ENCODE measurements around the gene BHLHE40. TPM values are rescaled to one million over a fixed set of nuclear protein-coding genes. Genes with fewer than 3 reads are reported as not detected.

BHLHE40 gene
- total and polyA plus RNA-seq, 2 donors (not counting 1 experiment from before 2014, with no cell fraction given), result 16.7 to 28.4 TPM

GRCh38 chr3:5032844-5033243 is 53.6 kb downstream of the BHLHE40 start:
- H3K9me3 ChIP-seq (ENCODE audit: control insufficient read depth, insufficient read depth, low read depth, low read length), result no peaks in the 10 kb centered on the region
- no peaks in the 10 kb centered on the region for H3K79me2 ChIP-seq (ENCODE audit: control insufficient read depth, insufficient read depth, low read length)
- H4K20me1 ChIP-seq (ENCODE audit: control insufficient read depth, extremely low read depth, insufficient read depth, low read length), result no peaks in the 10 kb centered on the region
- H3K27me3 ChIP-seq (ENCODE audit: control insufficient read depth, insufficient read depth, low read length), result no peaks in the 10 kb centered on the region
- H3K4me2 ChIP-seq (ENCODE audit: extremely low read depth, insufficient read depth, low read length), result no peak overlapping the region
- H3K4me1 ChIP-seq (ENCODE audit: control insufficient read depth, extremely low read depth, insufficient read depth, low read length), result no peaks in the 10 kb centered on the region
- no peak overlapping the region for H3K9ac ChIP-seq (ENCODE audit: insufficient read depth, low read length)
- H3K27ac ChIP-seq (ENCODE audit: insufficient read depth, low read length), result no peak overlapping the region
- no peak overlapping the region for H2AFZ ChIP-seq (ENCODE audit: low read length)
- no peaks in the 10 kb centered on the region for H3K36me3 ChIP-seq (ENCODE audit: control insufficient read depth, insufficient read depth, low read length)
- no peak for TF ChIP-seq EZH2 (IDR thresholded peaks at IDR 0.05; ENCODE audit: low read length, missing control alignments)
- TF ChIP-seq CTCF (conservative IDR thresholded peaks at IDR 0.05 in 1 of 2, IDR thresholded peaks at IDR 0.05 in 1 of 2; ENCODE audit: low read depth in 1 of 2, low read length in 2 of 2), result no peak
- H3K4me3 ChIP-seq (replicated peaks in 1 of 4; ENCODE audit: control extremely low read depth in 1 of 4, insufficient read depth in 1 of 4, low read depth in 3 of 4, low read length in 4 of 4), result no peak overlapping the region
- DNase-seq (ENCODE audit: low read depth in 2 of 2), result no peak

Other genes with a start within 250 kb of the BHLHE40 start
- 56.0 and 74.8 TPM in 2 replicates for gene ARL8B, start 142.9 kb downstream of the BHLHE40 start, total RNA-seq
- 87.6 and 98.4 TPM in 2 replicates for gene ARL8B, start 142.9 kb downstream of the BHLHE40 start, polyA plus RNA-seq
- gene EDEM1, start 208.3 kb downstream of the BHLHE40 start, total RNA-seq, result 20.8 and 23.6 TPM in 2 replicates
- gene EDEM1, start 208.3 kb downstream of the BHLHE40 start, polyA plus RNA-seq, result 41.9 and 42.4 TPM in 2 replicates

Data from fibroblast of lung (primary cell).